WTC11 (cell line): ENCODE data around the gene CCDC80. TPM values are rescaled to one million over a fixed set of nuclear protein-coding genes. Genes with fewer than 3 reads are reported as not detected.

Experiments used
- ATAC-seq: fragments of 200-7000 bp; cut with Tn5 transposase; 2 replicates; pipeline ENCODE4 v1.10.0; 2021; ENCODE audit warnings: mild to moderate bottlenecking, moderate library complexity
- CTCF ChIA-PET: fragments of 300-600 bp; sonication (Branson Sonifier 250); formaldehyde crosslinking; loops from one replicate; lab custom pipeline; 2021; ENCODE audit warnings: antibody characterized with exemption; lab: Charles Lee
- POLR2A ChIA-PET: fragments of 350-600 bp; sonication (Branson Sonifier 250); formaldehyde crosslinking; loops from one replicate; lab custom pipeline; 2021; ENCODE audit warnings: antibody characterized with exemption; lab: Charles Lee
- DNase-seq: peaks from one replicate; pipeline ENCODE4 v3.0.0; 2021; ENCODE audit warnings: low spot score
- H3K27ac Mint-ChIP-seq: 2 replicates; pipeline ENCODE4 v1.8.0; 2021; ENCODE audit warnings: mixed read lengths
- H3K27me3 Mint-ChIP-seq: 2 replicates; pipeline ENCODE4 v1.8.0; 2021; ENCODE audit warnings: low read depth, mild to moderate bottlenecking, moderate library complexity, mixed read lengths
- H3K36me3 Mint-ChIP-seq: 2 replicates; pipeline ENCODE4 v1.8.0; 2021; ENCODE audit warnings: mixed read lengths
- H3K4me1 Mint-ChIP-seq: 2 replicates; pipeline ENCODE4 v1.8.0; 2022; ENCODE audit warnings: mixed read lengths
- H3K4me3 Mint-ChIP-seq: 2 replicates; pipeline ENCODE4 v1.8.0; 2021; ENCODE audit warnings: mild to moderate bottlenecking, moderate library complexity, mixed read lengths
- H3K9me3 Mint-ChIP-seq: 2 replicates; pipeline ENCODE4 v1.8.0; 2021; ENCODE audit warnings: mixed read lengths
- ATF1 ChIP-seq: sonication (generic); formaldehyde crosslinking; IDR thresholded peaks from 2 replicates; pipeline ENCODE4 v1.8.1; 2023; ENCODE audit warnings: mild to moderate bottlenecking, moderate library complexity, missing genetic modification reagents
- E2F4 ChIP-seq: sonication (generic); formaldehyde crosslinking; IDR thresholded peaks from 2 replicates; pipeline ENCODE4 v1.8.1; 2022; ENCODE audit warnings: low read depth, mild to moderate bottlenecking, moderate library complexity, missing genetic modification reagents, borderline replicate concordance
- E2F5 ChIP-seq: sonication (generic); formaldehyde crosslinking; IDR thresholded peaks from 2 replicates; pipeline ENCODE4 v1.8.1; 2022; ENCODE audit warnings: mild to moderate bottlenecking, moderate library complexity, missing genetic modification reagents
- ELF4 ChIP-seq: sonication (generic); formaldehyde crosslinking; IDR thresholded peaks from 2 replicates; pipeline ENCODE4 v1.8.1; 2022; ENCODE audit warnings: low read depth, mild to moderate bottlenecking, moderate library complexity, missing genetic modification reagents
- ESRRA ChIP-seq: sonication (generic); formaldehyde crosslinking; IDR thresholded peaks from 2 replicates; pipeline ENCODE4 v1.8.1; 2022; ENCODE audit warnings: mild to moderate bottlenecking, missing genetic modification reagents, borderline replicate concordance
- GABPB1 ChIP-seq: sonication (generic); formaldehyde crosslinking; IDR thresholded peaks from 2 replicates; pipeline ENCODE4 v1.8.1; 2023; ENCODE audit warnings: mild to moderate bottlenecking, missing genetic modification reagents
- IRF1 ChIP-seq: sonication (generic); formaldehyde crosslinking; IDR thresholded peaks from 2 replicates; pipeline ENCODE4 v1.8.0; 2023; ENCODE audit warnings: missing genetic modification reagents
- KAT7 ChIP-seq: sonication (generic); formaldehyde crosslinking; IDR thresholded peaks from 2 replicates; pipeline ENCODE4 v1.8.1; 2023; ENCODE audit warnings: missing genetic modification reagents, mild to moderate bottlenecking, borderline replicate concordance
- OVOL2 ChIP-seq: fragments of 250-450 bp; sonication (Bioruptor Pico); IDR thresholded peaks from 2 replicates; pipeline ENCODE4 v1.9.0; 2021; ENCODE audit warnings: mild to moderate bottlenecking, borderline replicate concordance
- SOX15 ChIP-seq: fragments of 250-450 bp; sonication (Bioruptor Pico); IDR thresholded peaks from 2 replicates; pipeline ENCODE4 v1.9.0; 2021; ENCODE audit warnings: mild to moderate bottlenecking
- USF1 ChIP-seq: sonication (generic); formaldehyde crosslinking; IDR thresholded peaks from 2 replicates; pipeline ENCODE4 v1.8.0; 2022; ENCODE audit warnings: mild to moderate bottlenecking, missing genetic modification reagents
- USF2 ChIP-seq: sonication (generic); formaldehyde crosslinking; IDR thresholded peaks from 2 replicates; pipeline ENCODE4 v1.8.1; 2023; ENCODE audit warnings: mild to moderate bottlenecking, missing genetic modification reagents, moderate library complexity
- ZBTB43 ChIP-seq: sonication (generic); formaldehyde crosslinking; IDR thresholded peaks from 2 replicates; pipeline ENCODE4 v1.8.1; 2023; ENCODE audit warnings: mild to moderate bottlenecking, missing genetic modification reagents
- ZMAT4 ChIP-seq: fragments of 250-450 bp; sonication (Bioruptor Pico); IDR thresholded peaks from 2 replicates; pipeline ENCODE4 v1.9.0; 2021; ENCODE audit warnings: mild to moderate bottlenecking
- ZNF219 ChIP-seq: sonication (generic); formaldehyde crosslinking; IDR thresholded peaks from 2 replicates; pipeline ENCODE4 v1.8.0; 2023; ENCODE audit warnings: missing genetic modification reagents, mild to moderate bottlenecking, borderline replicate concordance
- ZNF317 ChIP-seq: sonication (generic); formaldehyde crosslinking; IDR thresholded peaks from 2 replicates; pipeline ENCODE4 v1.8.1; 2023; ENCODE audit warnings: low read depth, mild to moderate bottlenecking, moderate library complexity, missing genetic modification reagents, borderline replicate concordance
- ZNF425 ChIP-seq: fragments of 250-450 bp; sonication (Bioruptor Pico); conservative IDR thresholded peaks from 2 replicates; pipeline ENCODE4 v1.9.0; 2021; ENCODE audit warnings: mild to moderate bottlenecking
- ZNF512 ChIP-seq: sonication (generic); formaldehyde crosslinking; IDR thresholded peaks from 2 replicates; pipeline ENCODE4 v1.8.1; 2022; ENCODE audit warnings: missing genetic modification reagents, borderline replicate concordance
- total RNA-seq: library from RNA; stranded (reverse); gene quantifications from 3 replicates; pipeline ENCODE4 v1.2.3, GENCODE V29; 2021

Gene CCDC80
- total RNA-seq, 1 experiment from 2014 or later: 10.9 TPM

GRCh38 chr3:112653209-112653871 lies 12.4 kb upstream of the CCDC80 start:
- peaks cover 3% of the 10 kb centered on the region for H3K4me1 Mint-ChIP-seq

More at GRCh38 chr3:112653209-112653871, 12.4 kb upstream of the CCDC80 start:
- Mint-ChIP-seq H3K27ac (no peak overlapping the region), H3K9me3 (peaks cover 12% of the 10 kb centered on the region; the same call in 1 of the 2 replicates), H3K27me3 (no peaks in the 10 kb centered on the region), H3K4me3 (no peak overlapping the region), H3K36me3 (no peaks in the 10 kb centered on the region)
- ChIA-PET CTCF (interaction anchor here (2.3 kb wide), 1 partner anchor 82 kb away, joined by 18 read pairs; no protein-coding TSS in a partner anchor), POLR2A (no interaction called here)
- no peak for ATAC-seq
- TF ChIP-seq ZNF219 (CRISPR knock-in tag): no peak
- no peak for TF ChIP-seq E2F4 (CRISPR knock-in tag)
- no peak for TF ChIP-seq ZBTB43 (CRISPR knock-in tag)
- no peak for TF ChIP-seq ZNF512 (CRISPR knock-in tag)
- no peak for TF ChIP-seq ATF1 (CRISPR knock-in tag)
- TF ChIP-seq SOX15 (CRISPR knock-in tag): no peak
- TF ChIP-seq KAT7: no peak
- TF ChIP-seq GABPB1 (CRISPR knock-in tag): no peak
- TF ChIP-seq USF1 (CRISPR knock-in tag): no peak
- no peak for TF ChIP-seq ELF4 (CRISPR knock-in tag)
- no peak for TF ChIP-seq E2F5 (CRISPR knock-in tag)
- TF ChIP-seq USF2 (CRISPR knock-in tag): no peak
- TF ChIP-seq IRF1: no peak
- no peak for TF ChIP-seq ZMAT4 (CRISPR knock-in tag)
- no peak for TF ChIP-seq ESRRA
- TF ChIP-seq OVOL2: no peak
- TF ChIP-seq ZNF425 (CRISPR knock-in tag): no peak
- TF ChIP-seq ZNF317 (CRISPR knock-in tag): no peak
- DNase-seq: no peak
